ENCODE results near the gene MSI2.

The MSI2 gene

DNA sequence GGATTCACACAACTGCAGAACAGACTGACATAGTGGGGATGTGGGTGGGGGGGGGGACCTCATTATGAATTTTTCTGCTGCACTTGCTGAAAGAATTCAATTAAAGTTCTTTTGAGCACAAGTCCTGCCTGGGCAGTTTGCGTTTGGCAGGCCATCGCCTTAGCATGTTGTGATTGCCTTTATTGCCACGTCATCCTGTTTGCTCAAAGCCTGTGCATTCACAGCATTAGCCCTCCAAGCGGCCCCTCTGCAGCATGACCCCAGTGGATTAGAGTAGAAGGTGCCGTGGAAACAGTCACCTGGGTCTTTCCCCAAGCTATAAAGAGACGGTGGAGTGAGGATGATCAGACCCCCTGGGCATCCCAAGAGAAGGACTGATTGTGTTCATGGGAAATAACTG, 17.2 kb downstream of the MSI2 start:
- Histone ChIP-seq H3K4me1 (ENCODE audit: control insufficient read depth, low read length) (no peaks in the 10 kb centered on the region), H3K9me3 (ENCODE audit: control insufficient read depth, insufficient read depth, low read length) (no peaks in the 10 kb centered on the region), H3K9me2 (replicated peaks; ENCODE audit: control insufficient read depth, low read length) (no peaks in the 10 kb centered on the region), H3K27me3 (ENCODE audit: control insufficient read depth, low read length) (no peaks in the 10 kb centered on the region), H3K36me3 (ENCODE audit: control insufficient read depth, low read length) (peaks cover 96% of the 10 kb centered on the region), H3K4me2 (ENCODE audit: low read length) (no peak overlapping the region), H3K79me2 (ENCODE audit: control insufficient read depth, low read length) (peaks cover 80% of the 10 kb centered on the region), H3K4me3 (ENCODE audit: low read length) (no peak overlapping the region), H3F3A (ENCODE audit: control insufficient read depth, insufficient read depth) (no peaks in the 10 kb centered on the region), H4K20me1 (ENCODE audit: control insufficient read depth, insufficient read depth, low read depth, low read length) (peaks cover 20% of the 10 kb centered on the region), H3K27ac (ENCODE audit: low read depth, low read length) (no peak overlapping the region)
- TF ChIP-seq EZH2phosphoT487 (IDR thresholded peaks at IDR 0.05; ENCODE audit: borderline replicate concordance, low read length) = no peak
- TF ChIP-seq, protein P1, sequence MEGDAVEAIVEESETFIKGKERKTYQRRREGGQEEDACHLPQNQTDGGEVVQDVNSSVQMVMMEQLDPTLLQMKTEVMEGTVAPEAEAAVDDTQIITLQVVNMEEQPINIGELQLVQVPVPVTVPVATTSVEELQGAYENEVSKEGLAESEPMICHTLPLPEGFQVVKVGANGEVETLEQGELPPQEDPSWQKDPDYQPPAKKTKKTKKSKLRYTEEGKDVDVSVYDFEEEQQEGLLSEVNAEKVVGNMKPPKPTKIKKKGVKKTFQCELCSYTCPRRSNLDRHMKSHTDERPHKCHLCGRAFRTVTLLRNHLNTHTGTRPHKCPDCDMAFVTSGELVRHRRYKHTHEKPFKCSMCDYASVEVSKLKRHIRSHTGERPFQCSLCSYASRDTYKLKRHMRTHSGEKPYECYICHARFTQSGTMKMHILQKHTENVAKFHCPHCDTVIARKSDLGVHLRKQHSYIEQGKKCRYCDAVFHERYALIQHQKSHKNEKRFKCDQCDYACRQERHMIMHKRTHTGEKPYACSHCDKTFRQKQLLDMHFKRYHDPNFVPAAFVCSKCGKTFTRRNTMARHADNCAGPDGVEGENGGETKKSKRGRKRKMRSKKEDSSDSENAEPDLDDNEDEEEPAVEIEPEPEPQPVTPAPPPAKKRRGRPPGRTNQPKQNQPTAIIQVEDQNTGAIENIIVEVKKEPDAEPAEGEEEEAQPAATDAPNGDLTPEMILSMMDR (IDR thresholded peaks at IDR 0.05; ENCODE audit: low read depth, low read length, poor library complexity, severe bottlenecking) = no peak

DNA sequence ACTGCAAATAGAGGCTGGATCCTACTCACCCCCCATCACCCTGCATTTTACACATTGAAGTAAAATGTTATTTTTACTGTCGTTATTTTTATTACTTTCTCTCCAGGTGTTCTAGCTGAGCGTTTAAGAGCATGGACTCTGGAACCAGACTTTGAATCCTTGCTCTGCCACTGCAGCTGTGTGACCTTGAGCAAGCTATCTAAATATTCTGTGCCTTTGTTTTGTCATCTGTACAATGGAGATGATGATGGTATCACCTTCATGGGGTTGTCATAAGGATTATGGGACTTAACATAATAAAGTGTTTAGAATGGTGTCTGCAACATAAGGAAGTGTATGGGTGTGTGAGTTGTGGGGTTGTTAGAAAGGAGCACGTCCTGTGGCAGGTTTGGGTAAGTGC, 17.8 kb downstream of the MSI2 start:
- TF ChIP-seq EZH2phosphoT487 (IDR thresholded peaks at IDR 0.05; ENCODE audit: borderline replicate concordance, low read length) = no peak
- TF ChIP-seq, protein P1 (IDR thresholded peaks at IDR 0.05; ENCODE audit: low read depth, low read length, poor library complexity, severe bottlenecking) = no peak
- H3K4me2 ChIP-seq (ENCODE audit: low read length) = no peak overlapping the region
- no peaks in the 10 kb centered on the region for H3K9me2 ChIP-seq (replicated peaks; ENCODE audit: control insufficient read depth, low read length)
- no peak overlapping the region for H3K4me3 ChIP-seq (ENCODE audit: low read length)
- no peaks in the 10 kb centered on the region for H3K4me1 ChIP-seq (ENCODE audit: control insufficient read depth, low read length)
- H4K20me1 ChIP-seq (ENCODE audit: control insufficient read depth, insufficient read depth, low read depth, low read length) = peaks cover 22% of the 10 kb centered on the region
- no peak overlapping the region for H3K27ac ChIP-seq (ENCODE audit: low read depth, low read length)
- peaks cover 97% of the 10 kb centered on the region for H3K36me3 ChIP-seq (ENCODE audit: control insufficient read depth, low read length)
- no peaks in the 10 kb centered on the region for H3K9me3 ChIP-seq (ENCODE audit: control insufficient read depth, insufficient read depth, low read length)
- H3K27me3 ChIP-seq (ENCODE audit: control insufficient read depth, low read length) = no peaks in the 10 kb centered on the region
- no peaks in the 10 kb centered on the region for H3F3A ChIP-seq (ENCODE audit: control insufficient read depth, insufficient read depth)
- peaks cover 81% of the 10 kb centered on the region for H3K79me2 ChIP-seq (ENCODE audit: control insufficient read depth, low read length)

DNA sequence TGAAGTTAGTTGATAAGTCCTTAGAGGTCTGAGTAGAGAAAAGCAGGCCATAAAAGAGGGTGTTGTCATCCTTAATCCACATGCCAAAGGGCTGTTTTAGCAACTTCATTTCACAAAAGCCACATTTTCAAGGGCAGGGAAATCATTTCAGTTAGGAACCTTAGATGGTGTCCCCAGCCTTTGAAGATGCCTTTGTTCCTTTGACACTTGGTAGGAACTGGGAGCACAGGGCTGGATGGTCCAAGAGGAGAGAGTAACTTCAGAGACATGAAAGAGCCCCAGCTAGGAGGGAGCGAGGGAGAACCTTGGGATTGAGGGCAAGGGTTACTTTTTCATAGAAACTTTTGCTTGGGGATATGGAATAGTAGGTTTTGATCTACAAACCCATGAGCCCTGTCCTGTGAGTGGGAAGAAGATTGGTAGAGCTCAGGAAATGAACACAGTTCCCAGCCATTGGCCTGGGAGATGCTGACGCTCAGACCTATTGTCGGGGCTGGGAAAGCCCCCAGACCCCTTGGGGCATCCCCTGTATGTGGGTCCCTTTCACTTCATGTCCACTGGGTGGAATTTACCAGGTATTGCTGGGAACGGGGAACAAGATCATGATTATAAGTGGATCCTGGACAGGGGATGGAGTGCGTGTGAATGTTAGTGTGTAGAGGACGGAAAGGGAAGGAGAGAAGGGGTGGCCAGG, 18.9 kb downstream of the MSI2 start:
- TF ChIP-seq, protein P1 (IDR thresholded peaks at IDR 0.05; ENCODE audit: low read depth, low read length, poor library complexity, severe bottlenecking) = no peak
- no peak for TF ChIP-seq EZH2phosphoT487 (IDR thresholded peaks at IDR 0.05; ENCODE audit: borderline replicate concordance, low read length)
- no peaks in the 10 kb centered on the region for H3K9me2 ChIP-seq (replicated peaks; ENCODE audit: control insufficient read depth, low read length)
- peaks cover 14% of the 10 kb centered on the region for H4K20me1 ChIP-seq (ENCODE audit: control insufficient read depth, insufficient read depth, low read depth, low read length)
- peaks cover 96% of the 10 kb centered on the region for H3K36me3 ChIP-seq (ENCODE audit: control insufficient read depth, low read length)
- no peaks in the 10 kb centered on the region for H3K4me1 ChIP-seq (ENCODE audit: control insufficient read depth, low read length)
- no peaks in the 10 kb centered on the region for H3F3A ChIP-seq (ENCODE audit: control insufficient read depth, insufficient read depth)
- H3K9me3 ChIP-seq (ENCODE audit: control insufficient read depth, insufficient read depth, low read length) = no peaks in the 10 kb centered on the region
- H3K4me2 ChIP-seq (ENCODE audit: low read length) = no peak overlapping the region
- H3K27me3 ChIP-seq (ENCODE audit: control insufficient read depth, low read length) = no peaks in the 10 kb centered on the region
- H3K4me3 ChIP-seq (ENCODE audit: low read length) = no peak overlapping the region
- H3K79me2 ChIP-seq (ENCODE audit: control insufficient read depth, low read length) = peaks cover 79% of the 10 kb centered on the region
- no peak overlapping the region for H3K27ac ChIP-seq (ENCODE audit: low read depth, low read length)

All from DOHH2 (cell line).